CD14-positive monocyte (primary cell): Measurements from ENCODE around the gene RUNX2. TPM values are rescaled to one million over a fixed set of nuclear protein-coding genes. Genes with fewer than 3 reads are reported as not detected.
A peak's percentile ranks its signal among the peaks of the same experiment; 100 is the strongest.

ENCODE experiments used
- DNase-seq, 3 donors: peaks; one replicate each; pipeline ENCODE4 v3.0.0-alpha.2; 2011 to 2022
- H2AFZ ChIP-seq: 2 replicates; pipeline ENCODE4 v1.6.0; 2012; ENCODE audit warnings: mild to moderate bottlenecking, low read depth, low read length, inconsistent platforms; ENCODE audit not compliant: insufficient read depth, poor library complexity, severe bottlenecking
- H3K27ac ChIP-seq, 2 donors: 1 replicate in 1 of 2; 2 replicates in 1 of 2; pipeline ENCODE4 v1.5.1; 2012 to 2013; ENCODE audit warnings: low read length in 2 of 2, control low read depth in 1 of 2, inconsistent platforms in 1 of 2, low read depth in 1 of 2, mild to moderate bottlenecking in 1 of 2
- H3K27me3 ChIP-seq, 2 donors: one replicate each; pipeline versions ENCODE4 v1.6.0 to v1.6.1; 2011 to 2013; ENCODE audit warnings: low read length in 2 of 2; ENCODE audit not compliant: control insufficient read depth in 2 of 2, insufficient read depth in 2 of 2
- H3K36me3 ChIP-seq, 2 donors: replicated peaks in 1 of 2; 1 replicate in 1 of 2; 2 replicates in 1 of 2; pipeline versions ENCODE4 v1.5.1 to v1.6.1; 2012 to 2013; ENCODE audit warnings: low read length in 2 of 2, control low read depth in 1 of 2, inconsistent platforms in 1 of 2, mild to moderate bottlenecking in 1 of 2; ENCODE audit not compliant: insufficient read depth in 2 of 2, control insufficient read depth in 1 of 2
- H3K4me1 ChIP-seq, 2 donors: 1 replicate in 1 of 2; 2 replicates in 1 of 2; pipeline versions ENCODE4 v1.5.1 to v1.6.1; 2012 to 2013; ENCODE audit warnings: low read length in 2 of 2, control low read depth in 1 of 2, inconsistent platforms in 1 of 2, mild to moderate bottlenecking in 1 of 2, moderate library complexity in 1 of 2; ENCODE audit not compliant: insufficient read depth in 2 of 2, control insufficient read depth in 1 of 2
- H3K4me2 ChIP-seq: replicated peaks from 2 replicates; pipeline ENCODE3; 2012; ENCODE audit warnings: low read length, moderate library complexity, mild to moderate bottlenecking; ENCODE audit not compliant: poor library complexity, severe bottlenecking; ENCODE audit errors: extremely low read depth
- H3K4me3 ChIP-seq, 3 experiments: fragments of 200-600 bp in 1 of 3; sonication (generic) in 1 of 3; replicated peaks in 1 of 3; 1 replicate in 2 of 3; 2 replicates in 1 of 3; pipeline ENCODE4 v1.5.1; 2011 to 2013; ENCODE audit warnings: low read length in 3 of 3, mild to moderate bottlenecking in 3 of 3, control low read depth in 2 of 3, low read depth in 2 of 3, inconsistent platforms in 1 of 3, moderate library complexity in 1 of 3
- H3K79me2 ChIP-seq: 2 replicates; pipeline ENCODE4 v1.6.0; 2012; ENCODE audit warnings: mild to moderate bottlenecking, control low read depth, inconsistent platforms, low read length, moderate library complexity; ENCODE audit not compliant: insufficient read depth
- H3K9ac ChIP-seq: 2 replicates; pipeline ENCODE4 v1.6.0; 2017; ENCODE audit warnings: low read length, mild to moderate bottlenecking; ENCODE audit not compliant: insufficient read depth, poor library complexity, severe bottlenecking
- H3K9me3 ChIP-seq, 2 donors: replicated peaks in 1 of 2; 1 replicate in 1 of 2; 2 replicates in 1 of 2; pipeline versions ENCODE4 v1.5.1 to v1.6.1; 2012 to 2013; ENCODE audit warnings: low read length in 2 of 2, control low read depth in 1 of 2; ENCODE audit not compliant: control insufficient read depth in 1 of 2, insufficient read depth in 1 of 2
- H4K20me1 ChIP-seq: 2 replicates; pipeline ENCODE4 v1.6.0; 2012; ENCODE audit warnings: mild to moderate bottlenecking, low read length, control low read depth, moderate library complexity; ENCODE audit not compliant: insufficient read depth
- H3K27ac Mint-ChIP-seq, 7 donors: one replicate each; pipeline ENCODE4 v1.8.0; 2020; ENCODE audit warnings: mild to moderate bottlenecking in 7 of 7, mixed read lengths in 7 of 7, moderate library complexity in 6 of 7, inconsistent platforms in 2 of 7
- H3K27me3 Mint-ChIP-seq, 3 donors: one replicate each; pipeline ENCODE4 v1.8.0; 2021 to 2022; ENCODE audit warnings: low read depth in 3 of 3, mild to moderate bottlenecking in 3 of 3, mixed read lengths in 3 of 3, moderate library complexity in 3 of 3, inconsistent platforms in 1 of 3
- H3K36me3 Mint-ChIP-seq, 2 donors: one replicate each; pipeline ENCODE4 v1.8.0; 2020; ENCODE audit warnings: mixed read lengths in 2 of 2, inconsistent platforms in 1 of 2, mild to moderate bottlenecking in 1 of 2
- H3K4me1 Mint-ChIP-seq: one replicate; pipeline ENCODE4 v1.8.0; 2020; ENCODE audit warnings: mild to moderate bottlenecking, mixed read lengths
- H3K4me3 Mint-ChIP-seq, 2 donors: one replicate each; pipeline ENCODE4 v1.8.0; 2020; ENCODE audit warnings: mild to moderate bottlenecking in 2 of 2, mixed read lengths in 2 of 2, moderate library complexity in 1 of 2
- H3K9me3 Mint-ChIP-seq, 7 donors: one replicate each; pipeline ENCODE4 v1.8.0; 2020 to 2022; ENCODE audit warnings: mixed read lengths in 7 of 7, mild to moderate bottlenecking in 6 of 7, moderate library complexity in 6 of 7, inconsistent platforms in 2 of 7
- WGBS: methylation state at CpG from one replicate; pipeline ENCODE4 v1.1.5; 2013; ENCODE audit warnings: missing lambda C conversion rate; ENCODE audit not compliant: insufficient coverage; 5-methylcytosine and 5-hydroxymethylcytosine counted together
- intact Hi-C, 2 donors: fragments of 100-400 bp; cut with micrococcal nuclease; formaldehyde crosslinking; loops; one replicate each; pipeline versions ENCODE4 v1.15.0 to v1.15.1; 2023
- polyA plus RNA-seq, 3 donors: library from polyadenylated mRNA; depleted of rRNA in 1 of 3; unstranded in 2 of 3; stranded (reverse) in 1 of 3; fragments of 300-500 nt in 2 of 3; fragments of >200 nt in 1 of 3; fragmentation: Illumina TruSeq in 2 of 3; gene quantifications; 1 replicate in 2 of 3; 2 replicates in 1 of 3; pipeline ENCODE4 v1.2.3, GENCODE V29; 2012 to 2021
- TF ChIP-seq, protein P1 (sequence below): fragments of 200-600 bp; IDR thresholded peaks from one replicate; pipeline ENCODE4 v1.8.0; 2022; ENCODE audit warnings: antibody characterized with exemption, mild to moderate bottlenecking

Gene RUNX2
- polyA plus RNA-seq, 3 donors, result 1.3 to 5.0 (median 2.5) TPM

DNA sequence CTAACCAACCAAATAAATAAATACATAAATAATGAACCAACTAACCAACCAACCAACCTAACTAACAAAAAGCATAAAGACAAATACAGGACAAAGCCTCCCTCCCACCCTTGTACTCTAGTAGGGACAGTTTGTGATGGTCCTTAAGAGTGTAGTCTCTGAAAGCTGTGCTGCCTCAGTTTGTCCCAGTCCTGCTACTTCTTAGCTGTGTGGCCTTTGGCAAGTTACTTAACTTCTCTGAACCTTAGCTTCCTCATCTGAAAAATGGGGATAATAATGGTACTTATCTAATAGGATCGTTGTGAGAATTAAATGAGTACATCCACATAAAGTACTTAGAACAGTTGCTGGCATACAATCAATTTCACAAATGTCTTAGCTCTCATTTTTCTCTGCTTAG is 282.2 kb downstream of the RUNX2 start:
- WGBS, result no CpG with 5 or more reads among the region's 1 CpG
- no peaks in the 10 kb centered on the region for H3K4me1 ChIP-seq
- no peaks in the 10 kb centered on the region for H3K9me3 ChIP-seq
- H3K79me2 ChIP-seq, result no peaks in the 10 kb centered on the region
- intact Hi-C loops, result no loop called here
- Mint-ChIP-seq H3K4me1 (no peaks in the 10 kb centered on the region), H3K27me3 (no peaks in the 10 kb centered on the region), H3K36me3 (no peaks in the 10 kb centered on the region), H3K4me3 (no peak overlapping the region), H3K27ac (no peak overlapping the region), H3K9me3 (peaks cover 0 to 2% (median 0%) of the 10 kb centered on the region in 7 donors)
- no peak overlapping the region for H3K4me3 ChIP-seq
- DNase-seq, result no peak
- H3K4me2 ChIP-seq, result no peak overlapping the region
- no peak overlapping the region for H3K9ac ChIP-seq
- no peaks in the 10 kb centered on the region for H3K36me3 ChIP-seq
- no peaks in the 10 kb centered on the region for H4K20me1 ChIP-seq
- H2AFZ ChIP-seq, result no peak overlapping the region
- H3K27me3 ChIP-seq, result no peaks in the 10 kb centered on the region
- TF ChIP-seq, protein P1, sequence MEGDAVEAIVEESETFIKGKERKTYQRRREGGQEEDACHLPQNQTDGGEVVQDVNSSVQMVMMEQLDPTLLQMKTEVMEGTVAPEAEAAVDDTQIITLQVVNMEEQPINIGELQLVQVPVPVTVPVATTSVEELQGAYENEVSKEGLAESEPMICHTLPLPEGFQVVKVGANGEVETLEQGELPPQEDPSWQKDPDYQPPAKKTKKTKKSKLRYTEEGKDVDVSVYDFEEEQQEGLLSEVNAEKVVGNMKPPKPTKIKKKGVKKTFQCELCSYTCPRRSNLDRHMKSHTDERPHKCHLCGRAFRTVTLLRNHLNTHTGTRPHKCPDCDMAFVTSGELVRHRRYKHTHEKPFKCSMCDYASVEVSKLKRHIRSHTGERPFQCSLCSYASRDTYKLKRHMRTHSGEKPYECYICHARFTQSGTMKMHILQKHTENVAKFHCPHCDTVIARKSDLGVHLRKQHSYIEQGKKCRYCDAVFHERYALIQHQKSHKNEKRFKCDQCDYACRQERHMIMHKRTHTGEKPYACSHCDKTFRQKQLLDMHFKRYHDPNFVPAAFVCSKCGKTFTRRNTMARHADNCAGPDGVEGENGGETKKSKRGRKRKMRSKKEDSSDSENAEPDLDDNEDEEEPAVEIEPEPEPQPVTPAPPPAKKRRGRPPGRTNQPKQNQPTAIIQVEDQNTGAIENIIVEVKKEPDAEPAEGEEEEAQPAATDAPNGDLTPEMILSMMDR, result no peak
- no peak overlapping the region for H3K27ac ChIP-seq

DNA sequence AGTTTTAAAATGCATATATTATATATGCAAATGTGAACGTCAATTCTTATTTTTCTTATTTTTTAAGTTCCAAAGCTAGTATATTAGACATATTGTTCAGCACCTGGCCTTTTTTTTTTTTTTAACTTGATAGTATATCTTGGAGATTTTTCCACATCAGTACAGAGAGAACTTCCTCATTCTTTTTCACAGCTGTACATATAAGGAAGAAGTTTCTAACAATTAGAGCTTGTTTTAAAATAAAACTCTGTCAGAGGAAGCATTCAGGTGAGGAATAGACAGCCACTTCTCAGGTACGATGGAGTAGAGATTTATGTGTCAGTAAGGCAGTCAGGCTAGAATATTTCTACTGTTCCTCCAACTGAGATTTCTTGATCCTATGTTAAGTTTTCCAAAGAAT is 282.7 kb downstream of the RUNX2 start:
- DNase-seq, result no peak
- peak overlapping the region in 1 of 7 donors; percentile 22 for H3K27ac Mint-ChIP-seq
- TF ChIP-seq, protein P1, result no peak
- intact Hi-C loops, result no loop called here
- no peaks in the 10 kb centered on the region for H3K4me1 Mint-ChIP-seq
- H3K36me3 Mint-ChIP-seq, result no peaks in the 10 kb centered on the region
- no peak overlapping the region for H3K4me3 Mint-ChIP-seq
- H3K4me2 ChIP-seq, result no peak overlapping the region
- no peak overlapping the region for H3K4me3 ChIP-seq
- H3K27me3 Mint-ChIP-seq, result no peaks in the 10 kb centered on the region
- no peaks in the 10 kb centered on the region for H3K27me3 ChIP-seq
- no peaks in the 10 kb centered on the region for H3K36me3 ChIP-seq
- H3K9ac ChIP-seq, result no peak overlapping the region
- no peaks in the 10 kb centered on the region for H3K4me1 ChIP-seq
- WGBS, result no CpG with 5 or more reads among the region's 2 CpGs
- no peaks in the 10 kb centered on the region for H3K9me3 ChIP-seq
- H3K27ac ChIP-seq, result no peak overlapping the region
- H4K20me1 ChIP-seq, result no peaks in the 10 kb centered on the region
- H3K79me2 ChIP-seq, result no peaks in the 10 kb centered on the region
- H2AFZ ChIP-seq, result no peak overlapping the region
- no peaks in the 10 kb centered on the region for H3K9me3 Mint-ChIP-seq
